Endothelial cell of umbilical vein (primary cell): Measurements from ENCODE around the gene FBXO45. TPM values are rescaled to one million over a fixed set of nuclear protein-coding genes. Genes with fewer than 3 reads are reported as not detected.

Source experiments
- BruUV-seq: library from RNA; stranded (reverse); fragments of 400-500 nt; replicated peaks from 2 replicates; lab custom pipeline; 2021; lab: Mats Ljungman, UMichigan
- CTCF ChIA-PET: fragments of 300-600, 350-600 bp; sonication (Branson Sonifier 250); formaldehyde crosslinking; loops from one replicate; lab custom pipeline; 2021; ENCODE audit warnings: antibody characterized with exemption, inconsistent platforms; lab: Charles Lee
- POLR2A ChIA-PET: fragments of 300-600, 350-600 bp; sonication (Branson Sonifier 250); formaldehyde crosslinking; loops from one replicate; lab custom pipeline; 2021; ENCODE audit warnings: antibody characterized with exemption, inconsistent platforms; lab: Charles Lee
- DNase-seq: peaks from one replicate; pipeline ENCODE4 v3.0.0-alpha.2; 2011; ENCODE audit warnings: low read depth, low spot score
- FAIRE-seq: peaks from 2 replicates; lab custom pipeline; 2011; peaks lifted over from hg19 to GRCh38; lab: Jason Lieb, UNC
- H2AFZ ChIP-seq: 2 replicates; pipeline ENCODE4 v1.6.0; 2012; ENCODE audit warnings: low read depth, low read length, control low read depth, inconsistent platforms
- H3K27ac ChIP-seq: 2 replicates; pipeline ENCODE4 v1.5.1; 2011; ENCODE audit warnings: low read depth, mild to moderate bottlenecking, control low read depth, low read length, moderate library complexity; ENCODE audit not compliant: insufficient read depth
- H3K27me3 ChIP-seq, 2 experiments: 2 replicates each; pipeline versions ENCODE4 v1.6.0 to v1.6.1; 2011; ENCODE audit warnings: low read length in 2 of 2, mixed read lengths in 1 of 2; ENCODE audit not compliant: control insufficient read depth in 2 of 2, insufficient read depth in 2 of 2
- H3K36me3 ChIP-seq, 2 experiments: 2 replicates in 1 of 2; 3 replicates in 1 of 2; pipeline ENCODE4 v1.5.1; 2011; ENCODE audit warnings: low read length in 2 of 2, mild to moderate bottlenecking in 1 of 2, moderate library complexity in 1 of 2; ENCODE audit not compliant: control insufficient read depth in 2 of 2, insufficient read depth in 2 of 2; ENCODE audit errors: extremely low read depth in 1 of 2
- H3K4me1 ChIP-seq: 3 replicates; pipeline ENCODE4 v1.5.1; 2011; ENCODE audit warnings: mild to moderate bottlenecking, low read length; ENCODE audit not compliant: control insufficient read depth, insufficient read depth; ENCODE audit errors: extremely low read depth
- H3K4me2 ChIP-seq: 2 replicates; pipeline ENCODE4 v1.6.1; 2011; ENCODE audit warnings: low read length, control low read depth, mixed read lengths; ENCODE audit not compliant: insufficient read depth
- H3K4me3 ChIP-seq, 3 experiments: fragments of 200-600 bp in 1 of 3; sonication (generic), shearing (Covaris generic) in 1 of 3; replicated peaks in 1 of 3; 2 replicates each; pipeline ENCODE4 v1.5.1; 2011 to 2016; ENCODE audit warnings: control low read depth in 3 of 3, low read length in 3 of 3, mild to moderate bottlenecking in 2 of 3, inconsistent platforms in 1 of 3, low read depth in 1 of 3, moderate library complexity in 1 of 3; ENCODE audit not compliant: insufficient read depth in 1 of 3
- H3K79me2 ChIP-seq: 2 replicates; pipeline ENCODE4 v1.6.0; 2012; ENCODE audit warnings: low read length, inconsistent platforms; ENCODE audit not compliant: control insufficient read depth, insufficient read depth
- H3K9ac ChIP-seq: replicated peaks from 2 replicates; pipeline ENCODE3; 2011; ENCODE audit warnings: low read length, control low read depth; ENCODE audit not compliant: insufficient read depth; ENCODE audit errors: extremely low read depth
- H3K9me1 ChIP-seq: replicated peaks from 3 replicates; pipeline ENCODE4 v1.6.0; 2011; ENCODE audit warnings: mild to moderate bottlenecking, low read length; ENCODE audit not compliant: control insufficient read depth, insufficient read depth; ENCODE audit errors: extremely low read depth
- H3K9me3 ChIP-seq: replicated peaks from 2 replicates; pipeline ENCODE4 v1.5.1; 2012; ENCODE audit warnings: low read length, inconsistent platforms; ENCODE audit not compliant: control insufficient read depth, insufficient read depth
- H4K20me1 ChIP-seq: replicated peaks from 2 replicates; pipeline ENCODE3; 2011; ENCODE audit warnings: mild to moderate bottlenecking, low read length; ENCODE audit not compliant: control insufficient read depth, insufficient read depth; ENCODE audit errors: extremely low read depth
- EZH2 ChIP-seq: IDR thresholded peaks from 2 replicates; pipeline ENCODE4 v1.6.1; 2012; ENCODE audit warnings: borderline replicate concordance, low read depth, mild to moderate bottlenecking, moderate library complexity, low read length, inconsistent platforms; ENCODE audit not compliant: severe bottlenecking
- FOS ChIP-seq: IDR thresholded peaks from 2 replicates; pipeline ENCODE4 v1.6.1; 2011; ENCODE audit warnings: mild to moderate bottlenecking, low read length, moderate library complexity, borderline replicate concordance; ENCODE audit not compliant: insufficient read depth
- GATA2 ChIP-seq: IDR thresholded peaks from 2 replicates; pipeline ENCODE4 v1.7.0; 2011; ENCODE audit warnings: low read depth, mild to moderate bottlenecking, moderate library complexity, mixed read lengths, low read length; ENCODE audit not compliant: insufficient read length, insufficient read depth
- JUN ChIP-seq: IDR thresholded peaks from 2 replicates; pipeline ENCODE4 v1.6.1; 2011; ENCODE audit warnings: borderline replicate concordance, low read depth; ENCODE audit not compliant: insufficient read length, insufficient read depth
- MYC ChIP-seq: IDR thresholded peaks from one replicate; pipeline ENCODE4 v1.6.1; 2011; ENCODE audit warnings: mild to moderate bottlenecking, low read depth, low read length
- POLR2A ChIP-seq: IDR thresholded peaks from 2 replicates; pipeline ENCODE4 v1.6.1; 2012; ENCODE audit warnings: low read depth, mild to moderate bottlenecking, control low read depth, low read length
- POLR2AphosphoS5 ChIP-seq: IDR thresholded peaks from 2 replicates; pipeline ENCODE4 v1.6.1; 2012; ENCODE audit warnings: low read depth, mild to moderate bottlenecking, control low read depth, low read length, moderate library complexity; ENCODE audit not compliant: insufficient read depth
- dilution Hi-C: fragments of 300-500 bp; cut with MboI; formaldehyde crosslinking; loops from one replicate; pipeline ENCODE4 v1.15.0; 2019; ENCODE audit warnings: low sequenced_read_pairs; ENCODE audit not compliant: extremely low pct_ligation_motif_present
- intact Hi-C: fragments of 100-400 bp; cut with micrococcal nuclease; formaldehyde crosslinking; loops from one replicate; pipeline ENCODE4 v1.10.0; 2022
- polyA plus RNA-seq, 4 experiments: library from polyadenylated mRNA; depleted of rRNA in 3 of 4; stranded (reverse) in 3 of 4; unstranded in 1 of 4; fragments of >200 nt; gene quantifications; 2 replicates each; pipeline versions ENCODE4 v1.2.1 to v1.2.3, GENCODE V29; 2011 to 2012; ENCODE audit warnings: missing spikeins in 1 of 4
- total RNA-seq: library from RNA; stranded (reverse); gene quantifications from 2 replicates; pipeline ENCODE4 v1.2.3, GENCODE V29; 2021
- TF ChIP-seq, protein P1 (sequence below), 2 donors: IDR thresholded peaks; 1 replicate in 1 of 2; 2 replicates in 1 of 2; pipeline ENCODE4 v1.5.1; 2011; ENCODE audit warnings: low read length in 2 of 2, mild to moderate bottlenecking in 2 of 2, moderate library complexity in 2 of 2, control low read depth in 1 of 2, inconsistent platforms in 1 of 2, low read depth in 1 of 2; ENCODE audit not compliant: insufficient read depth in 1 of 2; ENCODE audit errors: extremely low read depth in 1 of 2
- TF ChIP-seq, protein P2 (sequence below): IDR thresholded peaks from 2 replicates; pipeline ENCODE4 v1.6.1; 2011; ENCODE audit not compliant: insufficient read depth, insufficient read length

The FBXO45 gene
- total and polyA plus RNA-seq, 2 donors (not counting 3 experiments of a cell fraction or from before 2014, with no cell fraction given), result 3.5 to 12.4 TPM

DNA sequence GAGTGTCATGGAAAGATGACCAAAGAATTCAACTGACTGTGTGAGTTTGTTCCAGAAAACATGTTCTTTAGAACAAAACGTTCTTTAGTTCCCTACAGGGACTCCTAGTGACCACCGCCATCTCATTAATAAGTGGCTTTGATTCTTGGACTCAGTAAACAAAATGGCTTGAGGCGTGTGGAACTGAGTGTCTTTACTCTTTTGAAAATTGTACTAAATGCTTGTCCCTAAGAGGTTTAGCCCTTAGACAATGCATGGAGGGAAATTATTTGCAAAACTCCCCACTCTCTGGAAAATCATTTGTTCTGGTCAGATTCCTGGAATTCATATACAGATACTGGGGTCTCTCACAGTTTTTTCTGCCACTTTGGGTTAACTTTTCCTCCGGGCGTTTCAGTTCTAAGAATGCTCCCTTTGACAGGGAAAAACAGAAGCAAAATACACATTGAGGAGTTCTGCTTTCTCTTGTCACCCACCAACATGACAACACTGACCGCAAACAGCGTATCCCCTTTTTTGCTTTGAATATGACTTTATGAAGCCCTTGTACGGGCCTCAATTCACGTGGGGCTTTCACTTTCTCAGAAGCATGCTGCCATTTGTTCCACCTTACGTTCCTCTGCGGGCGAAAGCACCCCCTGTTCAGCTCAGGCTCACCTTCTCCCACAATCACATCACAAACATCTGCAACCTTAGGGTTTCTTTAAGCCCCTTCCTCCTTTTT, 55.8 kb downstream of the FBXO45 start:
- no peak for FAIRE-seq
- Histone ChIP-seq H3K4me1 (peaks cover 10% of the 10 kb centered on the region), H3K4me3 (no peak overlapping the region)

DNA sequence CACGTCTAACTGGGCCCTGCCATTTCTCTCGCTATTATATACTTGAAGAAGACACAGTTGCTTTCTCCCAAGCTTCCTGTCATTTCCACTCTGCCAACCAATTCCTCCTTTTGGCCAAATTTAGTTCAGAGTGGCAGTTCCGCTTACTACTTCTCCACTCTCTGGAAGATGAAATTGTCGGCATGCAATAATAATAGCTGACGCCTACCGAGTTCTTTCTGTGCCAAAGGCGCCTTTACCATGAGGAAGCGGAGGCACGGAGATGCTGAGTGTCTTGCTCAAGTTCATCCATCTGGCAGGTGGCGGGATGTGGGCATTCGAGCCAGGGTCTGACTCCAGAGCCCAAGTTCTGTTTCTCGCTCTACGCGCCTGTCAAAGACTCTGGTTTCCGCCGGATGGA, 56.4 kb downstream of the FBXO45 start:
- intact Hi-C loops, result no loop called here
- Histone ChIP-seq H3K9me3 (no peaks in the 10 kb centered on the region), H2AFZ (no peak overlapping the region), H4K20me1 (no peaks in the 10 kb centered on the region), H3K4me3 (no peak overlapping the region), H3K27me3 (no peaks in the 10 kb centered on the region), H3K4me1 (peaks cover 9% of the 10 kb centered on the region), H3K27ac (no peak overlapping the region), H3K9ac (no peak overlapping the region), H3K36me3 (no peaks in the 10 kb centered on the region), H3K4me2 (no peak overlapping the region), H3K9me1 (no peaks in the 10 kb centered on the region), H3K79me2 (no peaks in the 10 kb centered on the region)
- DNase-seq (no peak), FAIRE-seq (no peak)
- ChIA-PET CTCF (no interaction called here), POLR2A (no interaction called here)
- BruUV-seq, result no TSS peak
- TF ChIP-seq, protein P1, sequence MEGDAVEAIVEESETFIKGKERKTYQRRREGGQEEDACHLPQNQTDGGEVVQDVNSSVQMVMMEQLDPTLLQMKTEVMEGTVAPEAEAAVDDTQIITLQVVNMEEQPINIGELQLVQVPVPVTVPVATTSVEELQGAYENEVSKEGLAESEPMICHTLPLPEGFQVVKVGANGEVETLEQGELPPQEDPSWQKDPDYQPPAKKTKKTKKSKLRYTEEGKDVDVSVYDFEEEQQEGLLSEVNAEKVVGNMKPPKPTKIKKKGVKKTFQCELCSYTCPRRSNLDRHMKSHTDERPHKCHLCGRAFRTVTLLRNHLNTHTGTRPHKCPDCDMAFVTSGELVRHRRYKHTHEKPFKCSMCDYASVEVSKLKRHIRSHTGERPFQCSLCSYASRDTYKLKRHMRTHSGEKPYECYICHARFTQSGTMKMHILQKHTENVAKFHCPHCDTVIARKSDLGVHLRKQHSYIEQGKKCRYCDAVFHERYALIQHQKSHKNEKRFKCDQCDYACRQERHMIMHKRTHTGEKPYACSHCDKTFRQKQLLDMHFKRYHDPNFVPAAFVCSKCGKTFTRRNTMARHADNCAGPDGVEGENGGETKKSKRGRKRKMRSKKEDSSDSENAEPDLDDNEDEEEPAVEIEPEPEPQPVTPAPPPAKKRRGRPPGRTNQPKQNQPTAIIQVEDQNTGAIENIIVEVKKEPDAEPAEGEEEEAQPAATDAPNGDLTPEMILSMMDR (IDR thresholded peaks at IDR 0.05; ENCODE audit: extremely low read depth in 1 of 2, insufficient read depth in 1 of 2, low read depth in 1 of 2, low read length in 2 of 2), result no peak
- TF ChIP-seq EZH2 (no peak), POLR2AphosphoS5 (no peak), POLR2A (no peak), MYC (no peak), JUN (no peak), GATA2 (no peak), FOS (no peak)
- TF ChIP-seq, protein P2, sequence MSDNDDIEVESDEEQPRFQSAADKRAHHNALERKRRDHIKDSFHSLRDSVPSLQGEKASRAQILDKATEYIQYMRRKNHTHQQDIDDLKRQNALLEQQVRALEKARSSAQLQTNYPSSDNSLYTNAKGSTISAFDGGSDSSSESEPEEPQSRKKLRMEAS, result no peak
- dilution Hi-C loops, result no loop called here

More for the DNA sequence above, 55.8 kb downstream of the FBXO45 start:
- no TSS peak for BruUV-seq
- Histone ChIP-seq H3K36me3 (no peaks in the 10 kb centered on the region), H3K27me3 (no peaks in the 10 kb centered on the region), H3K79me2 (no peaks in the 10 kb centered on the region), H3K27ac (no peak overlapping the region), H2AFZ (no peak overlapping the region), H3K4me2 (no peak overlapping the region), H3K9ac (no peak overlapping the region), H3K9me3 (no peaks in the 10 kb centered on the region), H3K9me1 (no peaks in the 10 kb centered on the region), H4K20me1 (no peaks in the 10 kb centered on the region)
- dilution Hi-C loops, result no loop called here
- CTCF ChIA-PET, result no interaction called here
- DNase-seq, result no peak
- no peak for TF ChIP-seq GATA2
- TF ChIP-seq, protein P2, result no peak
- TF ChIP-seq EZH2, result no peak
- intact Hi-C loops, result no loop called here
- POLR2A ChIA-PET, result no interaction called here
